HepG2 (cell line): ENCODE data around the gene HARS2. TPM values are rescaled to one million over a fixed set of nuclear protein-coding genes. Genes with fewer than 3 reads are reported as not detected.
A peak's percentile ranks its signal among the peaks of the same experiment; 100 is the strongest.

Experiments
- ARID2 ChIP-seq: sonication (generic); formaldehyde crosslinking; IDR thresholded peaks from 2 replicates; pipeline ENCODE4 v1.8.1; 2022; ENCODE audit warnings: mild to moderate bottlenecking, missing genetic modification reagents, borderline replicate concordance
- CCDC6 ChIP-seq: sonication (generic); formaldehyde crosslinking; IDR thresholded peaks from 2 replicates; pipeline ENCODE4 v1.8.1; 2022; ENCODE audit warnings: mild to moderate bottlenecking, missing genetic modification reagents, moderate library complexity
- GPN1 ChIP-seq: sonication (generic); formaldehyde crosslinking; IDR thresholded peaks from 2 replicates; pipeline ENCODE4 v1.5.1; 2020; ENCODE audit warnings: missing genetic modification reagents, borderline replicate concordance
- HES4 ChIP-seq: sonication (generic); formaldehyde crosslinking; IDR thresholded peaks from 2 replicates; pipeline ENCODE4 v1.9.0; 2021; ENCODE audit warnings: mild to moderate bottlenecking, missing genetic modification reagents, borderline replicate concordance
- HMG20B ChIP-seq: conservative IDR thresholded peaks from 2 replicates; pipeline ENCODE4 v1.6.1; 2016; ENCODE audit warnings: missing genetic modification reagents, missing compliant biosample characterization
- MAZ ChIP-seq, 2 experiments: sonication (generic) in 1 of 2; formaldehyde crosslinking in 1 of 2; IDR thresholded peaks; 2 replicates each; pipeline versions ENCODE4 v1.5.0 to v1.6.1; 2012 to 2020; ENCODE audit warnings: low read depth in 2 of 2, mild to moderate bottlenecking in 2 of 2, borderline replicate concordance in 1 of 2, improper control_type of control experiment in 1 of 2, low read length in 1 of 2, missing genetic modification reagents in 1 of 2, moderate library complexity in 1 of 2
- NR1H2 ChIP-seq: sonication (generic); formaldehyde crosslinking; IDR thresholded peaks from 2 replicates; pipeline ENCODE4 v1.8.1; 2022; ENCODE audit warnings: low read depth, missing genetic modification reagents, borderline replicate concordance
- NR3C1 ChIP-seq: sonication (generic); formaldehyde crosslinking; IDR thresholded peaks from 2 replicates; pipeline ENCODE4 v1.4.0; 2020; ENCODE audit warnings: missing genetic modification reagents
- PHF21A ChIP-seq: sonication (generic); formaldehyde crosslinking; IDR thresholded peaks from 2 replicates; pipeline ENCODE4 v1.5.0; 2020; ENCODE audit warnings: mild to moderate bottlenecking, missing genetic modification reagents
- PRPF4 ChIP-seq: fragments of 200-400 bp; formaldehyde crosslinking; IDR thresholded peaks from 2 replicates; pipeline ENCODE4 v1.6.1; 2016; ENCODE audit warnings: low read length, low read depth; ENCODE audit not compliant: poor library complexity, severe bottlenecking
- SMAD1 ChIP-seq: sonication (generic); formaldehyde crosslinking; IDR thresholded peaks from 2 replicates; pipeline ENCODE4 v1.4.0; 2020; ENCODE audit warnings: missing genetic modification reagents, low read depth, mild to moderate bottlenecking, borderline replicate concordance
- SNAPC2 ChIP-seq: sonication (generic); formaldehyde crosslinking; IDR thresholded peaks from 2 replicates; pipeline ENCODE4 v1.8.1; 2022; ENCODE audit warnings: mild to moderate bottlenecking, missing genetic modification reagents
- SRSF9 ChIP-seq: fragments of 200-400 bp; formaldehyde crosslinking; IDR thresholded peaks from 2 replicates; pipeline ENCODE4 v1.6.1; 2018; ENCODE audit warnings: borderline replicate concordance, mild to moderate bottlenecking, low read depth, low read length; ENCODE audit not compliant: insufficient read depth, poor library complexity, severe bottlenecking
- TEAD3 ChIP-seq: optimal IDR thresholded peaks from 2 replicates; pipeline ENCODE3; 2016; ENCODE audit warnings: borderline replicate concordance
- ZNF510 ChIP-seq: sonication (generic); formaldehyde crosslinking; IDR thresholded peaks from 2 replicates; pipeline ENCODE4 v1.4.0; 2020; ENCODE audit warnings: low read depth, mild to moderate bottlenecking, missing genetic modification reagents
- ZNF609 ChIP-seq: sonication (generic); formaldehyde crosslinking; IDR thresholded peaks from 2 replicates; pipeline ENCODE4 v1.4.0; 2020; ENCODE audit warnings: mild to moderate bottlenecking, missing genetic modification reagents, borderline replicate concordance
- ZNF619 ChIP-seq: sonication (generic); formaldehyde crosslinking; IDR thresholded peaks from 2 replicates; pipeline ENCODE4 v1.4.0; 2020; ENCODE audit warnings: mild to moderate bottlenecking, missing genetic modification reagents
- ZNF703 ChIP-seq: sonication (generic); formaldehyde crosslinking; IDR thresholded peaks from 2 replicates; pipeline ENCODE4 v1.5.1; 2020; ENCODE audit warnings: missing genetic modification reagents, mild to moderate bottlenecking, moderate library complexity, borderline replicate concordance
- ZNF776 ChIP-seq: sonication (generic); formaldehyde crosslinking; IDR thresholded peaks from 2 replicates; pipeline ENCODE4 v1.4.0; 2020; ENCODE audit warnings: mild to moderate bottlenecking, missing genetic modification reagents
- ZNF879 ChIP-seq: sonication (generic); formaldehyde crosslinking; IDR thresholded peaks from 2 replicates; pipeline ENCODE4 v1.8.1; 2023; ENCODE audit warnings: missing genetic modification reagents
- ZZZ3 ChIP-seq: sonication (generic); formaldehyde crosslinking; IDR thresholded peaks from 2 replicates; pipeline ENCODE4 v1.4.0; 2020; ENCODE audit warnings: missing genetic modification reagents, mild to moderate bottlenecking, borderline replicate concordance
- polyA plus RNA-seq, 8 experiments: library from polyadenylated mRNA; depleted of rRNA in 3 of 8; stranded (reverse) in 7 of 8; unstranded in 1 of 8; fragments of >200 nt; fragmentation: Illumina TruSeq in 4 of 8; extraction: Trizol in 4 of 8; gene quantifications; 2 replicates each; pipeline versions ENCODE4 v1.2.1 to v1.2.3, GENCODE V29; 2011 to 2016; ENCODE audit warnings: low read depth in 4 of 8, missing spikeins in 1 of 8, mixed read lengths in 1 of 8; ENCODE audit not compliant: insufficient read depth in 1 of 8
- total RNA-seq, 5 experiments: library from RNA; depleted of rRNA; stranded (reverse); fragments of >200 nt; fragmentation: Illumina TruSeq; extraction: Trizol; gene quantifications; 2 replicates each; pipeline ENCODE4 v1.2.3, GENCODE V29; 2016; ENCODE audit warnings: low read depth in 1 of 5
- TF ChIP-seq, protein P1 (sequence below): sonication (generic); formaldehyde crosslinking; IDR thresholded peaks from 2 replicates; pipeline ENCODE4 v1.4.0; 2020; ENCODE audit warnings: low read depth, mild to moderate bottlenecking, missing genetic modification reagents

Gene HARS2
- total and polyA plus RNA-seq, 2 of the 13 experiments (the other 11 are each of a cell fraction or from before 2014, with no cell fraction given): 17.9 to 25.8 TPM

GRCh38 chr5:140690941-140691924 lies at the start of gene HARS2, which contains the start of gene HARS1 (continued):
- TF ChIP-seq ZNF703 (CRISPR knock-in tag) (no peak), SRSF9 (no peak), MAZ (IDR thresholded peaks at IDR 0.05; ENCODE audit: borderline replicate concordance, low read depth, low read length) (no peak), MAZ (CRISPR knock-in tag; IDR thresholded peaks at IDR 0.05; ENCODE audit: low read depth) (peak; percentile 25; the same call in 1 of the 2 replicates), CCDC6 (peak; percentile 76; the same call in 1 of the 2 replicates), ZNF609 (CRISPR knock-in tag) (no peak; the same call in 1 of the 2 replicates), ARID2 (CRISPR knock-in tag) (no peak), SNAPC2 (CRISPR knock-in tag) (no peak; the same call in 1 of the 2 replicates), GPN1 (no peak), NR1H2 (CRISPR knock-in tag) (no peak), NR3C1 (CRISPR knock-in tag) (no peak), SMAD1 (CRISPR knock-in tag) (peak; percentile 53; the same call in 1 of the 2 replicates), HMG20B (CRISPR knock-in tag) (no peak), ZNF510 (CRISPR knock-in tag) (no peak), ZNF879 (CRISPR knock-in tag) (peak; percentile 81; the same call in 1 of the 2 replicates), PHF21A (CRISPR knock-in tag) (peak; percentile 87), TEAD3 (peak; percentile 60), ZNF776 (peak; percentile 63; the same call in 1 of the 2 replicates), ZZZ3 (no peak), ZNF619 (CRISPR knock-in tag) (peak; percentile 47; the same call in 1 of the 2 replicates), PRPF4 (no peak), HES4 (CRISPR knock-in tag) (0 out of 2 replicates have a peak, but pooled peaks have one; percentile 30)
- TF ChIP-seq, protein P1, sequence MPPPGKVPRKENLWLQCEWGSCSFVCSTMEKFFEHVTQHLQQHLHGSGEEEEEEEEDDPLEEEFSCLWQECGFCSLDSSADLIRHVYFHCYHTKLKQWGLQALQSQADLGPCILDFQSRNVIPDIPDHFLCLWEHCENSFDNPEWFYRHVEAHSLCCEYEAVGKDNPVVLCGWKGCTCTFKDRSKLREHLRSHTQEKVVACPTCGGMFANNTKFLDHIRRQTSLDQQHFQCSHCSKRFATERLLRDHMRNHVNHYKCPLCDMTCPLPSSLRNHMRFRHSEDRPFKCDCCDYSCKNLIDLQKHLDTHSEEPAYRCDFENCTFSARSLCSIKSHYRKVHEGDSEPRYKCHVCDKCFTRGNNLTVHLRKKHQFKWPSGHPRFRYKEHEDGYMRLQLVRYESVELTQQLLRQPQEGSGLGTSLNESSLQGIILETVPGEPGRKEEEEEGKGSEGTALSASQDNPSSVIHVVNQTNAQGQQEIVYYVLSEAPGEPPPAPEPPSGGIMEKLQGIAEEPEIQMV (CRISPR knock-in tag): no peak
